Stimulated activated CD4-positive, alpha-beta T cell treated with anti-CD3 and anti-CD28 coated beads, Interleukin-1b, Interleukin-23, amount 100 ng/mL, for 1 hour (primary cell): ENCODE measurements around the gene EBF3.
"Not testable (repeated sequence)": the region's sequence is repeated elsewhere in the genome, so short reads cannot be mapped to it uniquely, and the experiment has no call there.

Experiments
- DNase-seq, 2 donors: peaks; one replicate each; pipeline ENCODE4 v3.0.0-alpha.2; 2020; ENCODE audit warnings: low read depth in 2 of 2

The EBF3 gene

GRCh38 chr10:129927351-129928120 is 36.5 kb downstream of the EBF3 start:
- DNase-seq = no peak

GRCh38 chr10:129926066-129927055 is 37.7 kb downstream of the EBF3 start:
- no peak for DNase-seq

- no peak for DNase-seq
Observed at GRCh38 chr10:129924375-129925085, 39.5 kb downstream of the EBF3 start.

GRCh38 chr10:129922598-129923123 is 41.4 kb downstream of the EBF3 start:
- DNase-seq = no peak

- DNase-seq = no peak
Observed at GRCh38 chr10:129921801-129922597, 42.1 kb downstream of the EBF3 start.

- no peak for DNase-seq
Observed at GRCh38 chr10:129921065-129921670, 42.9 kb downstream of the EBF3 start.

GRCh38 chr10:129920187-129920586 is 43.9 kb downstream of the EBF3 start:
- not testable (repeated sequence) for DNase-seq

GRCh38 chr10:129919358-129919757 is 44.7 kb downstream of the EBF3 start:
- no peak for DNase-seq

GRCh38 chr10:129918836-129919235 is 45.2 kb downstream of the EBF3 start:
- DNase-seq = no peak

- no peak for DNase-seq
Observed at GRCh38 chr10:129918401-129918800, 45.7 kb downstream of the EBF3 start.

- DNase-seq = no peak
Observed at GRCh38 chr10:129917936-129918335, 46.1 kb downstream of the EBF3 start.

GRCh38 chr10:129916506-129916995 is 47.5 kb downstream of the EBF3 start:
- DNase-seq = no peak

- no peak for DNase-seq
Observed at GRCh38 chr10:129915526-129916378, 48.3 kb downstream of the EBF3 start.

GRCh38 chr10:129914960-129915359 is 49.1 kb downstream of the EBF3 start:
- DNase-seq = no peak

- no peak for DNase-seq
Observed at GRCh38 chr10:129914153-129914855, 49.8 kb downstream of the EBF3 start.

GRCh38 chr10:129912986-129913695 is 50.9 kb downstream of the EBF3 start:
- DNase-seq = no peak

GRCh38 chr10:129912166-129912917 is 51.7 kb downstream of the EBF3 start:
- DNase-seq = no peak
